ENCODE data around the gene LYPD8. TPM values are rescaled to one million over a fixed set of nuclear protein-coding genes. Genes with fewer than 3 reads are reported as not detected.

The LYPD8 gene
- total RNA-seq, 1 donor from 2014 or later, result not detected

- Histone ChIP-seq H3K4me1 (ENCODE audit: control insufficient read depth in 3 of 3, insufficient read depth in 3 of 3, low read length in 3 of 3) (no peaks in the 10 kb centered on the region), H3K27ac (ENCODE audit: low read depth, low read length) (no peak overlapping the region)
These were observed 45.2 kb downstream of the LYPD8 start for GRCh38 chr1:248710305-248710900.

GRCh38 chr1:248704606-248705005, 51.0 kb downstream of the LYPD8 start:
- Histone ChIP-seq H3K9me3 (ENCODE audit: control insufficient read depth in 3 of 3, low read length in 3 of 3) (no peaks in the 10 kb centered on the region), H3K36me3 (ENCODE audit: control insufficient read depth in 3 of 3, insufficient read depth in 3 of 3, low read length in 3 of 3) (no peaks in the 10 kb centered on the region), H3K4me3 (ENCODE audit: low read length in 3 of 3) (no peak overlapping the region), H3K4me1 (ENCODE audit: control insufficient read depth in 3 of 3, insufficient read depth in 3 of 3, low read length in 3 of 3) (no peaks in the 10 kb centered on the region), H3K27ac (ENCODE audit: low read depth, low read length) (no peak overlapping the region), H3K27me3 (ENCODE audit: control insufficient read depth in 3 of 3, insufficient read depth in 3 of 3, low read length in 3 of 3) (no peaks in the 10 kb centered on the region), H3K9ac (ENCODE audit: low read depth in 1 of 3, low read length in 3 of 3) (no peak overlapping the region)

More at GRCh38 chr1:248710305-248710900, 45.2 kb downstream of the LYPD8 start:
- Histone ChIP-seq H3K9me3 (ENCODE audit: control insufficient read depth in 3 of 3, low read length in 3 of 3) (peaks cover 0 to 2% (median 0%) of the 10 kb centered on the region in 3 donors), H3K4me3 (ENCODE audit: low read length in 3 of 3) (no peak overlapping the region), H3K36me3 (ENCODE audit: control insufficient read depth in 3 of 3, insufficient read depth in 3 of 3, low read length in 3 of 3) (no peaks in the 10 kb centered on the region), H3K27me3 (ENCODE audit: control insufficient read depth in 3 of 3, insufficient read depth in 3 of 3, low read length in 3 of 3) (peaks cover 0 to 7% (median 0%) of the 10 kb centered on the region in 3 donors), H3K9ac (ENCODE audit: low read depth in 1 of 3, low read length in 3 of 3) (no peak overlapping the region)

- Histone ChIP-seq H3K9me3 (ENCODE audit: control insufficient read depth in 3 of 3, low read length in 3 of 3) (no peaks in the 10 kb centered on the region), H3K4me3 (ENCODE audit: low read length in 3 of 3) (no peak overlapping the region), H3K9ac (ENCODE audit: low read depth in 1 of 3, low read length in 3 of 3) (no peak overlapping the region), H3K27me3 (ENCODE audit: control insufficient read depth in 3 of 3, insufficient read depth in 3 of 3, low read length in 3 of 3) (peaks cover 0 to 4% (median 0%) of the 10 kb centered on the region in 3 donors), H3K27ac (ENCODE audit: low read depth, low read length) (no peak overlapping the region), H3K4me1 (ENCODE audit: control insufficient read depth in 3 of 3, insufficient read depth in 3 of 3, low read length in 3 of 3) (no peaks in the 10 kb centered on the region), H3K36me3 (ENCODE audit: control insufficient read depth in 3 of 3, insufficient read depth in 3 of 3, low read length in 3 of 3) (no peaks in the 10 kb centered on the region)
These were observed 51.9 kb downstream of the LYPD8 start for GRCh38 chr1:248703674-248704073.

GRCh38 chr1:248702714-248703113, 52.8 kb downstream of the LYPD8 start, which contains the start of gene OR14I1:
Gene OR14I1, minus strand, starts transcription at chr1:248702766.
- no peak within 1 kb of the TSS for H3K27ac ChIP-seq (ENCODE audit: low read depth, low read length)
- no peak within 1 kb of the TSS for H3K4me3 ChIP-seq (ENCODE audit: low read length in 3 of 3)
- no peaks in the 10 kb centered on the region for H3K36me3 ChIP-seq (ENCODE audit: control insufficient read depth in 3 of 3, insufficient read depth in 3 of 3, low read length in 3 of 3)
- no peaks in the 10 kb centered on the region for H3K4me1 ChIP-seq (ENCODE audit: control insufficient read depth in 3 of 3, insufficient read depth in 3 of 3, low read length in 3 of 3)
- no peaks in the 10 kb centered on the region for H3K9me3 ChIP-seq (ENCODE audit: control insufficient read depth in 3 of 3, low read length in 3 of 3)
- H3K9ac ChIP-seq (ENCODE audit: low read depth in 1 of 3, low read length in 3 of 3), result no peak within 1 kb of the TSS
- H3K27me3 ChIP-seq (ENCODE audit: control insufficient read depth in 3 of 3, insufficient read depth in 3 of 3, low read length in 3 of 3), result peaks cover 0 to 4% (median 0%) of the 10 kb centered on the region in 3 donors

GRCh38 chr1:248699099-248699498, 56.5 kb downstream of the LYPD8 start:
- Histone ChIP-seq H3K27me3 (ENCODE audit: control insufficient read depth in 3 of 3, insufficient read depth in 3 of 3, low read length in 3 of 3) (peaks cover 0 to 4% (median 0%) of the 10 kb centered on the region in 3 donors), H3K9ac (ENCODE audit: low read depth in 1 of 3, low read length in 3 of 3) (no peak overlapping the region), H3K27ac (ENCODE audit: low read depth, low read length) (no peak overlapping the region), H3K36me3 (ENCODE audit: control insufficient read depth in 3 of 3, insufficient read depth in 3 of 3, low read length in 3 of 3) (no peaks in the 10 kb centered on the region), H3K9me3 (ENCODE audit: control insufficient read depth in 3 of 3, low read length in 3 of 3) (no peaks in the 10 kb centered on the region), H3K4me1 (ENCODE audit: control insufficient read depth in 3 of 3, insufficient read depth in 3 of 3, low read length in 3 of 3) (no peaks in the 10 kb centered on the region), H3K4me3 (ENCODE audit: low read length in 3 of 3) (no peak overlapping the region)

- H3K27ac ChIP-seq (ENCODE audit: low read depth, low read length), result no peak overlapping the region
- no peaks in the 10 kb centered on the region for H3K9me3 ChIP-seq (ENCODE audit: control insufficient read depth in 3 of 3, low read length in 3 of 3)
- no peaks in the 10 kb centered on the region for H3K36me3 ChIP-seq (ENCODE audit: control insufficient read depth in 3 of 3, insufficient read depth in 3 of 3, low read length in 3 of 3)
- H3K4me1 ChIP-seq (ENCODE audit: control insufficient read depth in 3 of 3, insufficient read depth in 3 of 3, low read length in 3 of 3), result no peaks in the 10 kb centered on the region
- H3K27me3 ChIP-seq (ENCODE audit: control insufficient read depth in 3 of 3, insufficient read depth in 3 of 3, low read length in 3 of 3), result peaks cover 0 to 4% (median 0%) of the 10 kb centered on the region in 3 donors
- no peak overlapping the region for H3K9ac ChIP-seq (ENCODE audit: low read depth in 1 of 3, low read length in 3 of 3)
- no peak overlapping the region for H3K4me3 ChIP-seq (ENCODE audit: low read length in 3 of 3)
These were observed 57.7 kb downstream of the LYPD8 start for GRCh38 chr1:248697907-248698306.

GRCh38 chr1:248696774-248697173, 58.8 kb downstream of the LYPD8 start:
- peaks cover 0 to 7% (median 0%) of the 10 kb centered on the region in 3 donors for H3K27me3 ChIP-seq (ENCODE audit: control insufficient read depth in 3 of 3, insufficient read depth in 3 of 3, low read length in 3 of 3)
- H3K36me3 ChIP-seq (ENCODE audit: control insufficient read depth in 3 of 3, insufficient read depth in 3 of 3, low read length in 3 of 3), result no peaks in the 10 kb centered on the region
- H3K27ac ChIP-seq (ENCODE audit: low read depth, low read length), result no peak overlapping the region
- no peaks in the 10 kb centered on the region for H3K9me3 ChIP-seq (ENCODE audit: control insufficient read depth in 3 of 3, low read length in 3 of 3)
- no peak overlapping the region for H3K4me3 ChIP-seq (ENCODE audit: low read length in 3 of 3)
- no peak overlapping the region for H3K9ac ChIP-seq (ENCODE audit: low read depth in 1 of 3, low read length in 3 of 3)
- H3K4me1 ChIP-seq (ENCODE audit: control insufficient read depth in 3 of 3, insufficient read depth in 3 of 3, low read length in 3 of 3), result no peaks in the 10 kb centered on the region

- no peak overlapping the region for H3K27ac ChIP-seq (ENCODE audit: low read depth, low read length)
These were observed 59.3 kb downstream of the LYPD8 start for GRCh38 chr1:248696261-248696660.

GRCh38 chr1:248695451-248696132, 60.0 kb downstream of the LYPD8 start:
- H3K9ac ChIP-seq (ENCODE audit: low read depth in 1 of 3, low read length in 3 of 3), result no peak overlapping the region
- H3K4me3 ChIP-seq (ENCODE audit: low read length in 3 of 3), result no peak overlapping the region
- H3K36me3 ChIP-seq (ENCODE audit: control insufficient read depth in 3 of 3, insufficient read depth in 3 of 3, low read length in 3 of 3), result no peaks in the 10 kb centered on the region
- H3K27me3 ChIP-seq (ENCODE audit: control insufficient read depth in 3 of 3, insufficient read depth in 3 of 3, low read length in 3 of 3), result peaks cover 0 to 7% (median 0%) of the 10 kb centered on the region in 3 donors
- H3K9me3 ChIP-seq (ENCODE audit: control insufficient read depth in 3 of 3, low read length in 3 of 3), result peaks cover 0 to 3% (median 0%) of the 10 kb centered on the region in 3 donors
- H3K4me1 ChIP-seq (ENCODE audit: control insufficient read depth in 3 of 3, insufficient read depth in 3 of 3, low read length in 3 of 3), result no peaks in the 10 kb centered on the region
- no peak overlapping the region for H3K27ac ChIP-seq (ENCODE audit: low read depth, low read length)

More at GRCh38 chr1:248696261-248696660, 59.3 kb downstream of the LYPD8 start:
- Histone ChIP-seq H3K36me3 (ENCODE audit: control insufficient read depth in 3 of 3, insufficient read depth in 3 of 3, low read length in 3 of 3) (no peaks in the 10 kb centered on the region), H3K9me3 (ENCODE audit: control insufficient read depth in 3 of 3, low read length in 3 of 3) (no peaks in the 10 kb centered on the region), H3K4me3 (ENCODE audit: low read length in 3 of 3) (no peak overlapping the region), H3K27me3 (ENCODE audit: control insufficient read depth in 3 of 3, insufficient read depth in 3 of 3, low read length in 3 of 3) (peaks cover 0 to 7% (median 0%) of the 10 kb centered on the region in 3 donors), H3K9ac (ENCODE audit: low read depth in 1 of 3, low read length in 3 of 3) (no peak overlapping the region), H3K4me1 (ENCODE audit: control insufficient read depth in 3 of 3, insufficient read depth in 3 of 3, low read length in 3 of 3) (no peaks in the 10 kb centered on the region)

GRCh38 chr1:248691567-248692155, 63.9 kb downstream of the LYPD8 start:
- Histone ChIP-seq H3K36me3 (ENCODE audit: control insufficient read depth in 3 of 3, insufficient read depth in 3 of 3, low read length in 3 of 3) (no peaks in the 10 kb centered on the region), H3K9me3 (ENCODE audit: control insufficient read depth in 3 of 3, low read length in 3 of 3) (peaks cover 0 to 3% (median 0%) of the 10 kb centered on the region in 3 donors), H3K9ac (ENCODE audit: low read depth in 1 of 3, low read length in 3 of 3) (no peak overlapping the region), H3K4me3 (ENCODE audit: low read length in 3 of 3) (no peak overlapping the region), H3K4me1 (ENCODE audit: control insufficient read depth in 3 of 3, insufficient read depth in 3 of 3, low read length in 3 of 3) (no peaks in the 10 kb centered on the region), H3K27me3 (ENCODE audit: control insufficient read depth in 3 of 3, insufficient read depth in 3 of 3, low read length in 3 of 3) (peaks cover 0 to 4% (median 0%) of the 10 kb centered on the region in 3 donors), H3K27ac (ENCODE audit: low read depth, low read length) (no peak overlapping the region)

All from skeletal muscle tissue (tissue), 4 donors.